GM18499 (cell line): ENCODE results near the gene DLGAP1.
"Not testable (repeated sequence)": the region's sequence is repeated elsewhere in the genome, so short reads cannot be mapped to it uniquely, and the experiment has no call there.

Experiments used
- ATAC-seq: cut with Tn5 transposase; IDR thresholded peaks from one replicate; pipeline ENCODE4 v1.9.1; 2021; ENCODE audit warnings: moderate number of reproducible peaks; ENCODE audit not compliant: insufficient read depth, unreplicated experiment

DLGAP1 gene

DNA sequence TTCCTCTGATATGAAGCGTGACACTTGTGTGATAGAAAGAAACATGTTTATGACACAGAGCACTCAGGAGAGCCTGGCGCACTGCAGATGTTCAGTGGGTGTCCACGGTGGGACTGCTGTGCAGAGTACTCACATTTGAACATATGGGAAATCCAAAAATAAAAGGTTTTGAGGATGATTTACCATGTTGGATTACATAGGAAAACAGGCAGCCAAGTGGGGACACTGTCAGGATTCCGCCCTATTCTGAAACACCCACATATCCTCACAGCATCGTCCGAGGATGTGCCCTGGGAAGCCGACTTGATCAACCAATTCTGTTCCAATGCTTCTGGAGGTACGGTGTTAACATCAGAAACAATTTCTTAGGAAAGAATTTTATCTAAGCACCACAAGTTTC is 741.4 kb downstream of the DLGAP1 start:
- ATAC-seq, result no peak

DNA sequence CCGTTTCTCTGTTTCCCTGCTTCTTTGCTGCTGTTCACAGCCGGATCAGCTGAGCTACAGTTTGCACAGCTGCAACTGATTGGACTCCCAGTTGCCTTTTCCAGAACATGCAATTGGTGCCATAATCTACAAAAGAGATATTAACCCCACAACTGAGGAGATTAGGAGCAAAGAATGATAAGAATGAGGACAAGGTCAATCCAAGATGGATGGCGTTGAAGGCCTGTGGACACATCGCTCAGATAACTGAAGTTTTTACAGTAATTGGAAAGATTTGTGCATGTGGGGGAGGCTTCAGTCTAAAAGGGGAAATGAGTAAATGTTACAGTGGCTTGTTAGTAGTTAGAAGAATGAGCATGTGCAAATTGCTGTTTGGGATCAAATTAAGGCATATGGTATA is 741.9 kb downstream of the DLGAP1 start:
- ATAC-seq, result no peak

DNA sequence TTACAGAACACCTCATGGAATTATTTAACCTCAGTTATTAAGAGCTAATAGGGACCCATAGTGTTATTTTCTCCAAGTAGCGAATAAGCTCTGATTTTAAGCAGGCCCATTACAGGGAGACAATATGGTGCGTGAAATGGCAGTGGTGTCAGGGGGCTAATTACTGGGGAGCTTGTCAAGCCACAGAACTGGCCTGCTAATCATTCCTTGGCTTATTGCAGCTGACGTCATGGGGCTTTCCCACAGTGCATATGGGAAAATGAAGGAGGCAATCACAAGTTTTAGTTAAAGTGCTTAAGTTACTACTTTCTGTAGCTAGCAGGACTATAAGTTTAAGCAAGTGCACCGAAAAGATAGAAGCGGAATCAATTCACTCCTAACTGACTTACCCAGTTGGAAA is 742.6 kb downstream of the DLGAP1 start:
- ATAC-seq, result no peak

DNA sequence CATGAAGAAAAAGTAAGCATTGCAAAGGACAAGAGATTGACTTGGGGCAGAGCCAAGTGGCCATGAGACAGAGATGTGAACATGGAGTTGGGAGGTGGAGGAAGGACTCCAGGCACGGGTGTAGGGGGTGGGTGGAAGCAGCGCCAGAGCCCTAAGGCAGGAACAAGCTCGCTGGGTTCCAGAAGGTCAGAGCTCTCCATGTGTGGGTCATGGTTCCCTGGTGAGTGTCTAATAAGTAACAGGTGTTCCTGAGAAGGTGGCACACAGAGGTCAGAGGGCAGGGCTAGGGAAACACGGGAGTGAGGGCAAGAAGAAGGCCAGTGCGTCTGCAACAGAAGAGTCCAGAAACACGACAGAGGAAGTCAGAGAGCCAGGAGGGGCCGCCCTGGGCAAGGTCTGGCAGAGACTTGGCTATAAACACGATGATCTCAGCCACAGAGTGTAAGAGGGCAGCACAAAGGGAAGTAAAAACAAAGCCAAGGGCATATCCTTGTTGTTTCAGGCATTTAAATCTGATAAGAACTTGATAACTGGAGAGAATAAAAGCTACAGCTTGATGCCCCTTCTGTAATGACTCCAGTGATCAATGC is 744.3 kb downstream of the DLGAP1 start:
- no peak for ATAC-seq

DNA sequence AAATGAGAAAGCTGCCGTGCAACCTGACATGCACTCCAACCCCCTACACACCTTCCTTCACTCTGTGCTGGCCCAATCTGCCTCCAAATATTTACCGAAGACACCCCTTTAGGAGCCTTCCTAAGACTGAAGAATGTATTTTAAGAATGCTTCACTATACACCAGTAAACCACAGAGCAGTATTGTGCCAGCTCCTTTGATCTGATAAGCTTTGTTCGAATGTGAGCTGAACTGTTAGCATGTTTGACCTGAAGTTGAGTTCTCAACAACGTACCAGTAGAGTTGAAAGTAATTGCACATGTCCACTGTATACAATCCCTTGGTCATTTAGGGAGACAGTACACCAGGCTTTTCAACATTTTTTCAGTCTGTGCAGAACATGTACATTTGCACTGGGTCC is 745.9 kb downstream of the DLGAP1 start:
- ATAC-seq, result no peak

DNA sequence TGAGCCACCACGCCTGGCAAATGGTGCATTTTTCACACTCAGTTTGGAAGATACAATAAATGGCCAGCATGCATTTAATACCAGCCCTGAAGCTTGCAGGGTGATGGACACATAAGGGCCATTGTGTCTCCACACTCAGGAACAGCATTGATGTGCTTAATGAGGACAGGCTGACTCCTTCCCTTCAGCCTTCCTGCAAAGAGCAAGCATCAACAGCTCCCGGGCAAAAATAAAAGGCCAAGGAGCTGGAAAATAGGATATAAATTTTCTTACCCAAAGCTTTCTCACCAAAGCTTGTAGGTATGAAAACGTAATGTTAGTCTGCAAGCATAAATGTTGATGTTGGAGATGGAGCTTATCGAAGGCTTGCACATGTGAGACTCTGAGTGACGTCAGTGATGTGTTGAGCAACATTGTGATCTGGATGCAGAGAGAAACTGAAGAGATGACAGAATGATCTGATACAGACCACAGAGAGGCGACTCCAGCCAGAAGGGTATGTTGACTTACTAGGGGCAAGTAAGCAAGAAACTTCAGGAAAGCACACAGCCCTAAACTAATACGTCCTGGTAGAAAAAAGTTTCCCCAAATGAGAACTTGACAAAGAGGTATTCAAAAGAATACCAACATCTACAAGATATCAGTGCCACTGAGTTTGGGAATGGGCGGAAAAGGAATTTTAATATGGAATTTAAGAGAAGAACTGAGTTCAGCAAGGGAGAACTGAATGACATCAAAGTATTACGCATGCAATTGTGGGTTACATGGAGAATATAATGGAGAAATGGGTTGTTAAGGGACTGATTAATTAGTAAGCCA is 748.6 kb downstream of the DLGAP1 start:
- ATAC-seq, result no peak

DNA sequence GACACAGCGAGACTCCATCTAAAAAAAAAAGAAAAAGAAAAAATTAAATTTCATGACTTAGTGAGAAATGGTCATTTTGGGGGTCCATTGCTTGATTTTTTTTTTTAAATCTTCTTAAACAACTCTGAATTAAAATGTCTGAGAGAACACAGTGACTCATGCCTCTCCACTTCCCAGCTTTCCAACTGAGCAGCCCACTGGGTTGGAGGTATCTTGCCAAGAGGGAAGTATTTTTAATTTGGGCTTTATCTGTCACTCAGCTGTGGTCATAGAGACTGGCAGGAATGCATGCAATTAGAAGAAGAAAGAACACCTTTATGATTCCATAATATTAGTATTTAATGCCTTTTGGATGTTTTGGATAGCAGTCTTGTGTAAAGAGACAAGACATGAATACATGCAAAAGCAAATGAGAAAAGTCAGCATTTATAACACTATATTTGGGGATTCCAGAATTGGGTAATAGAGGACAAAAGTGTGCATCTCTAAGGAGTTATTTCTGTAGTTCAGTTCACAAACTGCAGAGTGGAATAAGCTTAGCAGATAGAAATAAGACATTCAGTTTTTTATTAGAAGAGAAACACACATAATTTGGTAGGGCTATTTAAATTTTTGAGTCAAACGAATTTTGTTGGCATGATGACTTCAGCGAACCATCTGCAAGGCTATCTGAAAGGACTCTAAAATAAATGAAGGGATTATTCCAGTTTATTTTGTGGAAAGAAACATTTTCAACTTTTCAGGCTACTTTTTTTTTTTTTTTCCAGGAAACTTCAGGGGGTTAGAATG is 750.4 kb downstream of the DLGAP1 start:
- no peak for ATAC-seq

DNA sequence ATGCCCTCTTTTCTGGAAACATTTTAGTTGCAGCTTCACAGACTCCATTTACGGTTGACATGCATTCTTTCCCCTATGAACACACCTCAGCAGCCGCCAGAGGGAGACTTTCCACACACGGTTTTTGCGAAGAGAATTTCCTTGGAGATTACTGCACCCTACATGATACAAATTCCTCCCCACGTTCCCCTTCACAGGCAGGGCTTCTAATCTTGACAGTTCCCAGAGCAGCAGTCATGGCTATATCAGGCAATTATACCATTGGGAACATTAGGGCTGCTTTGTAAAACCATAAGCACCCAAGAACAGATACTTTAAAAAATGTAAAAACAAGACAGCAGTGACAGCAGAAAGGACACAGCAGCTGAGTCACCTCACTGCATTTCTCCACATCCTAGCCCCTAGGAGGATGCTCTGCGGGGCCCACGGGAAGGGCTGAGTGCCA is 751.4 kb downstream of the DLGAP1 start:
- ATAC-seq, result no peak

DNA sequence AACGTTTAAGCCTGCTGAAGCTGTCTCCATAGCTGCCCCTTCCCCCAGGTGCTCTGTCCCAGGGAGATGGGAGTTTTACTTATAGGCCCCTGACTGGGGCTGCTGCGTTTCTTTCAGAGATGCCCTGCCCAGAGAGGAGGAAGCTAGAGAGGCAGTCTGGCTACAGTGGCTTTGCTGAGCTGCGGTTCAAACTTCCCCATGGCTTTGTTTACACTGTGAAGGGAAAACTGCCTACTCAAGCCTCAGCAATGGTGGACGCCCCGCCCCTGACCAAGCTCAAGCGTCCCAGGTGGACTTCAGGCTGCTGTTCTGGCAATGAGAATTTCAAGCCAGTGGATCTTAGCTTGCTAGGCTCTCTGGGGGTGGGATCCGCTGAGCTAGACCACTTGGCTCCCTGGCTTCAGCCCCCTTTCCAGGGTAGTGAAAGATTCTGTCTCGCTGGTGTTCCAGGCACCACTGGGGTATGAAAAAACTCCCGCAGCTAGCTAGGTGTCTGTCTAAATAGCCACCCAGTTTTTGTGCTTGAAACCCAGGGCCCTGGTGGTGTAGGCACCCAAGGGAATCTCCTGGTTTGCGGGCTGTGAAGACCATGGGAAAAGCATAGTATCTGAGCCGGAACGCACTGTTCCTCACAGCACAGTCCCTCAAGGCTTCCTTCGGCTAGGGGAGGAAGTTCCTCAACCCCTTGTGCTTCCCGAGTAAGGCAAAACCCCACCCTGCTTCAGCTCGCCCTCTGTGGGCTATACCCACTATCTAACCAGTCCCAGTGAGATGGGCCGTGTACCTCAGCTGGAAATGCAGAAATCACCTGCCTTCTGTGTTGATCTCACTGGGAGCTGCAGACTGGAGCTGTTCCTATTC is 755.2 kb downstream of the DLGAP1 start:
- not testable (repeated sequence) for ATAC-seq

DNA sequence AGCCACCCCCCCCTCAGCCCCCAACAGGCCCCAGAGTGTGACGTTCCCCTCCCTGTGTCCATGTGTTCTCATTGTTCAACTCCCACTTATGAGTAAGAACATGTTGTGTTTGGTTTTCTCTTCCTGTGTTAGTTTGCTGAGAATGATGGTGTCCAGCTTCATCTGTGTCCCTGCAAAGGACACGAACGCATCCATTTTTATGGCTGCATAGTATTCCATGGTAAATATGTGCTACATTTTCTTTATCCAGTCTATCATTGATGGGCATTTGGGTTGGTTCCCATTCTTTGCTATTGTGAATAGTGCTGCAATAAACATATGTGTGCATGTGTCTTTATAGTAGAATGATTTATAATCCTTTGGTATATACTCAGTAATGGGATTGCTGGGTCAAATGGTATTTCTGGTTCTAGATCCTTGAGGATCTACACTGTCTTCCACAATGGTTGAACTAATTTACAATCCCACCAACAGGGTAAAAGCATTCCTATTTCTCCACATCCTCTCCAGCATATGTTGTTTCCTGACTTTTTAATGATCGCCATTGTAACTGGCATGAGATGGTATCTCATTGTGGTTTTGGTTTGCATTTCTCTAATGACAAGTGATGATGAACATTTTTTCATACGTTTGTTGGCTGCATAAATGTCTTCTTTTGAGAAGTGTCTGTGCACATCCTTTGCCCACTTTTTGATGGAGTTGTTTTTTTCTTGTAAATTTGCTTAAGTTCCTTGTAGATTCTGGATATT is 760.9 kb downstream of the DLGAP1 start:
- ATAC-seq, result not testable (repeated sequence)

DNA sequence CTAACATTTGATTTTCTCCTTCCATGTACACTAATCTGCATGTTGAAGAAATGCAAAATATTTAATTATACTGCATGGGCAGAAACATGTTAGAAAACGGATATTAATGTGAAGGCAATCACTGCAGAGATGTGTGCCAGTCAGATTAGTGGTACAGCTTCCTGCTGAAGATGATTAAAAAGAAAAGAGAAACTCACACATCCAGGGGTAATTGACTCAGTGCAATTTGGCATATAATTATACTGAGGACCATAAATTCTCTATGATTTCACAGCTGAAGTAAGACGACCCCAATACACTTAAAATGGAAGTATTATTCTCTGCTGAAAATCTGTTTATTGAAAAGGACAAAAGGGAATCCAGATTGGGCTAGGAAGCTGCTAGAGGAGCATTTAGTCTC is 761.7 kb downstream of the DLGAP1 start:
- ATAC-seq, result no peak

DNA sequence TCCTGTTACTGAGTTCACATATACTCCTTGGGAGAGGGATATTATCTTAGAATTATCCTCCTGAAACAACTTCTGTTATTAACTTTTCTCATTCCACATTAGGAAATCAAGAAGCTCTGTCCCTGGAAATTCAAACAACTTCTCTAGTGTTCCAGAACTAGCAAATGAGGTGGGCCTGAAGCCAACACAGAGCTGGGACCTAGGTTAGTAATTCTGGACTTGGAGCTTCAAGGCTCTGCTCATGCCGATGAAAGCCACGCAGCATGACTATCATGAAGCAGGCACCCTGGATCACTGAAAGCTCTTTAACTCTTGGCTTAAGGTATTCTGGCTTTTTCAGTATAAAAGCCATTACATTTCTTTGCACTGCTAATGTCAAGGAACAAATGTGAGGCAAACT is 762.4 kb downstream of the DLGAP1 start:
- no peak for ATAC-seq

DNA sequence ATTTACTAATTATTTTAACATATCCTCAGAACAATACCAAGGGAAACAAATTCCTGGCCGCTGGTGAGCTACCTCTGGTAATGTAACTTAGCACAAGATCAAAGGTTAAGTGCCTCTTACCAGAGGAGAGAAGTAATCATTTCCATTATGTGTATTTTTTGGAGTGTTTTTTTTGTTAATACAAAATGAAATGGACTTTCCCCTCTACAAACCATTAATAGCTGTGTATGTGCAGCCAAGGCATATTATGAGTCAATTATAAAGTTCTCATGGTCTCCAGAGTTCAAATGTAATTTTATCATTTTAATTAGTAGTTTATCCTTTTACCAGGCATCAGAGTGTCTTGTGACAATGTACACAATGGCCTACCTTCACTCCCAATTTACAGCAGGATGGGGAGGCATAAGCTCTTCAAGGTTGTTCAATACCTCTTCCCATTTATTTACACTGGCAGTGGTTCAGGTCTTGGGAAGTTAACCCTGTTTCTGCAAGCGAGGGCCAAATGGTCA is 762.9 kb downstream of the DLGAP1 start:
- no peak for ATAC-seq

DNA sequence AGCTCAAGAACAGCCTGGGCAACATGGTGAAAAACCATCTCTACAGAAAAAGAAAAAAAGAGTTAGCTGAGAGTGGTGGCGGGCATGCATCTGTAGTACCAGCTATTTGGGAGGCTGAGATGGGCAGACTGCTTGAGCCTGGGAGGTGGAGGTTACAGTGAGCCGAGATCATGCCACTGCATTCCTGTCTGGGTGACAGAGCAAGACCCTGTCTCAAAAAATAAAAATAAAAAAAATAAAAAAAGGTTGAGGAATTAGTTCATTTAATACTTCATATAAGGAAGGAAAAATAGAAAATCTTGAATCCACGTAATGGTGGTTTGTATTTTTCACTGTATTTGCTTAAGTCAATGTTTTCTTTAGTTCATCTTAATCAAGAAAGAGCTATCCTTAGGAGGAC is 763.4 kb downstream of the DLGAP1 start:
- ATAC-seq, result no peak

DNA sequence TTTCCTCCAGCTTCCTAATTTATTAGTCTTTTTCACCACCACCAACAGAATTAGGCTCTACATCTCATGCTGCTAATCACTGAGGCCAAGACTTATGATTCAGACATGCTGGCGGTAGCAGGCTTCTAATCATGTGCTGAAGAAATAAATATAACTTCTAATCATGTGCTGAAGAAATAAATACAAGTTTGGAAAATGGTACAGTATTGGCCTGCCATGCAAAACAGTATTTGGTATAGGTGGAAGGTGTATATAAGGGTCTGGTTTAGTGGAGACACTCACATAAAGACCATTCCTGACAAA is 764.4 kb downstream of the DLGAP1 start:
- ATAC-seq, result no peak

DNA sequence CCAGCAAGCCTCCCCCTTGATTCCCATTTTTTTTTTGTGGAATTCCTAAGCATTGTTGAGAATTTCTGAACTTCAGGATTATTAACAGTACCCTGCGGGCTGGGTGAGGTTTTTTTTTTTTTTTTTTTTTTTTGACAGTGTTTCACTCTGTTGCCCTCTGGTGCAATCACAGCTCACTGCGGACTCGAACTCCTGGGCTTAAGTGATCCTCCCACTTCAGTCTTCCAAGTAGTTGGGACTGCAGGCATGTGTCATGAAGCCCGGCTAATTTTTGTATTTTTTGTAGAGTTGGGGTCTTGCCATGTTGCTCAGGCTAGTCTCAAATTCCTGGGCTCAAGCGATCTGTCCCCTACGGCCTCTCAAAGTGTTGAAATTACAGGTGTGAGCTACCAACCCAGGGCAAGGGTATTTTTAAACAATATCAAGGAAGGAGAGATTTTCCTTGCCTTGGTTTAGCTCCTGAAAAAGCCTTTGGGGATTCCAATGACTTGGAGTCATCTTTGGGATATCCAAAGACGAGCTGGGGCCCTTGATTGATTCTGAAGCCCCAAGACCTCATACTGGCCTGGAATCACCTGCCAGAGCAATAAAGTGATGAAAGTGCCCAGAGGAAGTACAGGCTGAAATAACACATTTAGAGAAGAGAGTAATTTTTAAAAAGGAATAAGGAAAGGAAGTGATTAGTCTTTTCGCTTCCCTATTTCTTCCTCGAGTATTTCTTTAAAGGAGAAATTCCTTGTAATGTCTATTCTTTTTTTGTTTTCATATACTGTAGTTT is 764.9 kb downstream of the DLGAP1 start:
- no peak for ATAC-seq

DNA sequence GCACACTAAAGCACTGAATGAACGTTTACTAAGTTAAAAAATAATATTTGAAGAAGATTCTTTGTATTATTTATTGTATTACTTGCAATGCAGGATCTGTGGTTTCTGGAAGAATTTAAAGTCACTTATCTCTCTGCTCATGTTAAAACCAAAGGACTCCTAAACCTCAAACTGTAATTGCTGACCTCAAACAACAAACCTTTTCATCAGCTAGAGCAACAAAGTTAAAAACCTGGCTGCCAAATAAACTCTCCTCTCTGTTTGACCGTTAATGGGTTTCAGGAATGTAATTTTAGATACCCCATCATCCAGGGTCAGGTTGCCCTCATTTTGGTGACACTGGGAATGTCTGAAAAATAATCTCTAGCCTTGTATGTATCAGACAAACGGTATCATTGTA is 766.0 kb downstream of the DLGAP1 start:
- ATAC-seq, result no peak

DNA sequence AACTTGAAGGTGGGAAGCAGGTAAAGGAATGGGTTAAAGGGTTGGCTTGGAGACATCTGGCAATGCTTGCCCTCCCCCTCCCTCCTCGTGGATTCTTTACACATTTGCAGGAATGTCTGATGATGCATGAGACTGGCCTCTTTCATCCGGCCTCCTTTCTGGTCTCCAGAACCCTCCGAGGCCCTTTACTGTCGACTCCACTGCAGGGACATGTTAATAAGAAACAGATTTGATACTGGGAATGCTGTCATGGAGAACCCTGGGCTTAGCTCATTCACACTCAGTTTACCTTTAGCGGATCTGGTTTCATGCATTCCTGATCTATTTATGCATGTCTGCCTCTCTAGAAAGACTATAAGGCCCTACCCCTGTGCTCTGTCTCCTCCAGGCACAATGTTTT is 766.4 kb downstream of the DLGAP1 start:
- ATAC-seq, result no peak

DNA sequence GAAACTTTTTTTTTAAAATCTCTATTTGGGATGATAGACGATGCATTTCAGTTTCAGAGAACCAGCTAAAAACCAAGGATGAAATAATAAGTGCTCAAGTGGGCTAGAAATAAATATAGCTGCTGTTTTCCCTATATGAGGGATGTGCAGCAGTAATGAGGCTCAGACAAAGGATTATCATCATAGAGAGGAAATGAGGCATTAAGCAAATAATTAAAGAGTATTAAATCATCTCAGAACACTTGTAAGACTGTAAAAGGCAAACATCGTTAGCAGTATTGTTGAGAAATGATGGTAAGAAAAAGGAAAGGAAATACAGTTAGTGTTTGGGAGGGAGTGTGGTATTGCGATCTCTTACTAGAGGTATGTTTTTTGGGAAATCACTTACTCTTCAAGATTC is 771.6 kb downstream of the DLGAP1 start:
- ATAC-seq, result no peak
